Measurements from ENCODE around the gene APLF.

DNA sequence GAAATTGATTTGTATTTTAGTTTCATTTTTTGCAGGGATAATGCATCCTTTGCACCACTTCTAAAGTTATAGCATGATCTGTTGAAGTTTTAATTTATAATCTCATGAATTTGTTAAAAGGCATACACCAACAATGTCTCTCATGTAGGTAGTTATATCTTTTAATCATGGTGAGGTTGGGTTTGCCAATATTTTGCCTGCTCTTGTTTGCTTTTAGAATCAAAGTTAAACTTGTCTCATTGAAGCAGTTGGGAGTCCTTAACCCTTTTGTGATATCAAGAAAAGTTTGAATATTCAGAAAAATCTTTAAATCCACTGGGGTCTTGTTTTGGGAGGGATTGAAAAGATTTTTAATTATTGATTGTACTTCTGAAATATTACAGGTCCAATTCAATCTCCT lies 31.7 kb downstream of the APLF start:
- TF ChIP-seq, protein P1, sequence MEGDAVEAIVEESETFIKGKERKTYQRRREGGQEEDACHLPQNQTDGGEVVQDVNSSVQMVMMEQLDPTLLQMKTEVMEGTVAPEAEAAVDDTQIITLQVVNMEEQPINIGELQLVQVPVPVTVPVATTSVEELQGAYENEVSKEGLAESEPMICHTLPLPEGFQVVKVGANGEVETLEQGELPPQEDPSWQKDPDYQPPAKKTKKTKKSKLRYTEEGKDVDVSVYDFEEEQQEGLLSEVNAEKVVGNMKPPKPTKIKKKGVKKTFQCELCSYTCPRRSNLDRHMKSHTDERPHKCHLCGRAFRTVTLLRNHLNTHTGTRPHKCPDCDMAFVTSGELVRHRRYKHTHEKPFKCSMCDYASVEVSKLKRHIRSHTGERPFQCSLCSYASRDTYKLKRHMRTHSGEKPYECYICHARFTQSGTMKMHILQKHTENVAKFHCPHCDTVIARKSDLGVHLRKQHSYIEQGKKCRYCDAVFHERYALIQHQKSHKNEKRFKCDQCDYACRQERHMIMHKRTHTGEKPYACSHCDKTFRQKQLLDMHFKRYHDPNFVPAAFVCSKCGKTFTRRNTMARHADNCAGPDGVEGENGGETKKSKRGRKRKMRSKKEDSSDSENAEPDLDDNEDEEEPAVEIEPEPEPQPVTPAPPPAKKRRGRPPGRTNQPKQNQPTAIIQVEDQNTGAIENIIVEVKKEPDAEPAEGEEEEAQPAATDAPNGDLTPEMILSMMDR (IDR thresholded peaks at IDR 0.05; ENCODE audit: insufficient read depth, low read length, poor library complexity, severe bottlenecking) = no peak
- TF ChIP-seq EZH2phosphoT487 (conservative IDR thresholded peaks at IDR 0.05; ENCODE audit: low read length) = no peak
